Activated T-cell treated with anti-CD3 and anti-CD28 coated beads, Interleukin-2, amount 50 U/mL, for 24 hours (primary cell): Measurements from ENCODE around the gene TSPOAP1.

Source experiments
- DNase-seq: peaks from one replicate; pipeline ENCODE4 v3.0.0-alpha.2; 2020
- H3K27ac Mint-ChIP-seq: 2 replicates; pipeline ENCODE4 v1.8.0; 2020; ENCODE audit warnings: mild to moderate bottlenecking, mixed read lengths
- H3K27me3 Mint-ChIP-seq: 2 replicates; pipeline ENCODE4 v1.8.0; 2020; ENCODE audit warnings: mixed read lengths
- H3K36me3 Mint-ChIP-seq: 2 replicates; pipeline ENCODE4 v1.8.0; 2020; ENCODE audit warnings: low read depth, mixed read lengths
- H3K4me1 Mint-ChIP-seq: 2 replicates; pipeline ENCODE4 v1.8.0; 2020; ENCODE audit warnings: low read depth, mixed read lengths
- H3K4me3 Mint-ChIP-seq: 2 replicates; pipeline ENCODE4 v1.8.0; 2020; ENCODE audit warnings: mild to moderate bottlenecking, moderate library complexity, mixed read lengths
- H3K9me3 Mint-ChIP-seq: 2 replicates; pipeline ENCODE4 v1.8.0; 2020; ENCODE audit warnings: mixed read lengths

Gene TSPOAP1

DNA sequence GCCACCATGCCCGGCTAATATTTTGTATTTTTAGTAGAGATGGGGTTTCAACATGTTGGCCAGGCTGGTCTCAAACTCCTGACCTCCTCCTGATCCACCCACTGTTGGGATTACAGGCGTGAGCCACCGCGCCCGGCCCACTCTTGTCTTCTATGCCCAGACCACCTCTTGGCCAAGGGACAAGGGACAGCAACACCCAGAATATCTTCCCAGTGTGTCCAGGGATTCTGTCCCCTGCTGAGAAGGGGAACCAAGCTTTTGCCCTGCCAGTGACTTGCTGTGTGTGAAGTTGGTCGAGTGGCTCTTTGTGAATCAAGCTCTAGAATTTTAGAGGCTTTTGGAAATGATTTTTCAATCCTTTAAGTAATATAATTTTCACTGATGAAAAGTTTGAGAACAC lies 46.2 kb downstream of the TSPOAP1 start:
- no peak overlapping the region for H3K4me3 Mint-ChIP-seq
- H3K4me1 Mint-ChIP-seq = peaks cover 4% of the 10 kb centered on the region
- no peaks in the 10 kb centered on the region for H3K36me3 Mint-ChIP-seq
- H3K27me3 Mint-ChIP-seq = peaks cover 36% of the 10 kb centered on the region
- no peak overlapping the region for H3K27ac Mint-ChIP-seq
- no peaks in the 10 kb centered on the region for H3K9me3 Mint-ChIP-seq
- DNase-seq = no peak

- no peak for DNase-seq
- Mint-ChIP-seq H3K27ac (no peak overlapping the region), H3K4me1 (peaks cover 4% of the 10 kb centered on the region), H3K4me3 (no peak overlapping the region), H3K27me3 (peaks cover 33% of the 10 kb centered on the region), H3K9me3 (no peaks in the 10 kb centered on the region), H3K36me3 (no peaks in the 10 kb centered on the region)
Observed at GRCh38 chr17:58281511-58282011, 47.0 kb downstream of the TSPOAP1 start.

GRCh38 chr17:58280480-58281217 lies 47.9 kb downstream of the TSPOAP1 start, which contains the start of gene MPO:
Gene MPO (minus strand): TSS chr17:58280935. CDS start chr17:58280758, 177 bp downstream.
- H3K27me3 Mint-ChIP-seq = peaks cover 33% of the 10 kb centered on the region
- no peak within 1 kb of the TSS for H3K27ac Mint-ChIP-seq

DNA sequence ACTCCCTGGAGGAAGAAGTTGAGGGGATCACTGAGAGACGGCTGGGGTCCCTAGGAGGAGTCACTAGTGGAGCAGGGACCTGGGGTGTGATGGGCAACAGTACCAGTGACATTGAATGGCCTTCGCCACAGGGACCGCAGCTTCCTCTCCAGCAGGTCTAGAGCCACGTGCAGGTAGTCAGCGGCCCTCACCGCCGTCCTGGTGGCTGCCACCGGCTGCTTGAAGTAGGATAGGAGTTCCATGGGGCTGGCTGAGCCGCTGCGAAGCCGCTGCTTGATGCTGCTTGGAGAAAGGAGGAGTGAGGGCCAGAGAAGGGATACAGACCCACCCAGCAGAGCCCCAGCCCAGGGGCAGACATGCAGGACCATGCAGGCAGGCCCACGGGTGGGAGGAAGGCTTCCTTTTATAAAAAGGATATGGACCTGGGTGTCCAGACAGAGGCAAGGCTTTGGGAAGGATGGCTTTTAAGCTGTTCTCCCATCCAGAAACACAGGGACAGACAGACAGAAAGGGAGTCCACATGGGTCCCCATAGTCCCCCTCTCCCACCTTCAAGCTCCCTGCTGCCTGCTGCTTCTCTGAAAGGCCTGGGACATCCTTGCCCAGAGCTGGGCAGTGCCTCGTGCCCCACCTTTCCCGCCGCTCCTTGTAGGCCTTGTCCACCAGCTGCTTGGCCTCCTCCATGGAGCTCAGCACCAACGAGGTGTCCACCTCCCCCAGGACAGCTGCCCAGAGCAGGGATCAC lies 48.7 kb downstream of the TSPOAP1 start:
- H3K27ac Mint-ChIP-seq = no peak overlapping the region
- H3K27me3 Mint-ChIP-seq = peaks cover 33% of the 10 kb centered on the region
- H3K4me1 Mint-ChIP-seq = peaks cover 4% of the 10 kb centered on the region
- DNase-seq = no peak
- H3K4me3 Mint-ChIP-seq = no peak overlapping the region
- no peaks in the 10 kb centered on the region for H3K36me3 Mint-ChIP-seq
- H3K9me3 Mint-ChIP-seq = no peaks in the 10 kb centered on the region

More at GRCh38 chr17:58280480-58281217, 47.9 kb downstream of the TSPOAP1 start, which contains the start of gene MPO:
- no peaks in the 10 kb centered on the region for H3K36me3 Mint-ChIP-seq
- peaks cover 4% of the 10 kb centered on the region for H3K4me1 Mint-ChIP-seq
- no peaks in the 10 kb centered on the region for H3K9me3 Mint-ChIP-seq
- DNase-seq = no peak
- H3K4me3 Mint-ChIP-seq = no peak within 1 kb of the TSS

- no peak for DNase-seq
- H3K4me3 Mint-ChIP-seq = no peak overlapping the region
- no peak overlapping the region for H3K27ac Mint-ChIP-seq
- H3K36me3 Mint-ChIP-seq = no peaks in the 10 kb centered on the region
- peaks cover 33% of the 10 kb centered on the region for H3K27me3 Mint-ChIP-seq
- peaks cover 4% of the 10 kb centered on the region for H3K4me1 Mint-ChIP-seq
- H3K9me3 Mint-ChIP-seq = no peaks in the 10 kb centered on the region
Observed at GRCh38 chr17:58279016-58279711, 49.4 kb downstream of the TSPOAP1 start.

DNA sequence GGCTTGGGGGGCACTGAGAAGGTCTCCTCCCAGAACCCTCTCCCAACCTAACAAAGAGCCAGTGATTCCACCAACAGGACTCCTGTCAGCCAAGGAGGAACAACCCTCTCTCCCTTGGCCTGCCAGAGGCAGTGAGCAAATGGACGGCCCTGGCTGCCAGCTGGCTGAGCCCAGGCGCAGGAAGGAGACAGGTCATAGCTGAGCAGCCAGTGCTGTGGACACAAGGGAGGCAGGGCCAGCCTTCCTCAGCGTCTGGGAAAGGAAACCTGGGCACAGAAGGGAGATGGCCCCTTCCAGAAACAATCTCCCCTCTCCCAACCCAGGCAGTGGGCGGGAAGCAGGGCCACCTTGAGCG lies 50.0 kb downstream of the TSPOAP1 start:
- no peaks in the 10 kb centered on the region for H3K9me3 Mint-ChIP-seq
- no peak for DNase-seq
- no peak overlapping the region for H3K4me3 Mint-ChIP-seq
- H3K4me1 Mint-ChIP-seq = peaks cover 6% of the 10 kb centered on the region
- no peaks in the 10 kb centered on the region for H3K36me3 Mint-ChIP-seq
- no peak overlapping the region for H3K27ac Mint-ChIP-seq
- peaks cover 32% of the 10 kb centered on the region for H3K27me3 Mint-ChIP-seq

DNA sequence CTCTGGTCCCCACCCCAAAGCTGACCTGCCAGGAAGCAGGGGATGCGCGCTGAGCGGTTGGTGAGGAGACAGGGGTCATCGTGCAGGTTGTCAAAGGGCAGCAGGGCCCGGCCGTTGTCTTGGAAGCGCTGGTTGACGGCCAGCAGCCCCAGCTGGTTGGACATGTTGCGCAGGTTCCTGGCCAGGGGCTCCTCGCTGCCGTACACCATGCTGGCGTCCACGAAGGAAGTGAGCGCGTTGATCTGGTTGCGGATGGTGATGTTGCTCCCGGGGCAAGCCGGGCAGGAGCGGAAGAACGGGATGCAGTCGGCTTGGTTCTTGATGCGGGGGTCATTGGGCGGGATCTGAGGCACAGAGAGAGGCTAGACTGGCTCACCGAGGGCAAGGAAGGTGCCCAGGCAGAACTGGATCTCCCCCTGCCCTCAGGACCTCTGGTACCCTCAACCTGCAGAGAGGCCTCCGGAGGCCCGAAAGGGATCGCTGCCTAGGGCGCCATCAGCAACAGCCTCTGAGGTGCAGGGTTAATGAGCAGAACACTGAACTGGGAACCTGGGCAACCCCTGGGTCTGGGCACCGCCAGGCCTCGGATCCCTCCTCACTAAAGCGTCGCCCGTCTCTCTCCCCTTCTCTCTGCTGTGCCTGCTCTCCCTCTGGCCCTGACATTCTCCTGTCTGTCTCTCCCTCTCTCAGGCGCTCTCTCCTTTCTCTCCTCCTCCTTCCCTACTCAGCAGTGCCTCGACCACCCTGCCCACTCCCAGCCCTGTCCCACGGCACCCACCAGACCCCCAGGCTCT lies 50.6 kb downstream of the TSPOAP1 start:
- H3K9me3 Mint-ChIP-seq = no peaks in the 10 kb centered on the region
- DNase-seq = no peak
- H3K27me3 Mint-ChIP-seq = peaks cover 31% of the 10 kb centered on the region
- no peak overlapping the region for H3K4me3 Mint-ChIP-seq
- H3K36me3 Mint-ChIP-seq = no peaks in the 10 kb centered on the region
- peaks cover 12% of the 10 kb centered on the region for H3K4me1 Mint-ChIP-seq
- H3K27ac Mint-ChIP-seq = no peak overlapping the region

- Mint-ChIP-seq H3K4me1 (peaks cover 12% of the 10 kb centered on the region), H3K9me3 (no peaks in the 10 kb centered on the region), H3K27me3 (peaks cover 31% of the 10 kb centered on the region), H3K36me3 (no peaks in the 10 kb centered on the region), H3K27ac (no peak overlapping the region), H3K4me3 (no peak overlapping the region)
- no peak for DNase-seq
Observed at GRCh38 chr17:58277107-58277801, 51.3 kb downstream of the TSPOAP1 start.

GRCh38 chr17:58276423-58276822 lies 52.2 kb downstream of the TSPOAP1 start:
- no peak for DNase-seq
- H3K36me3 Mint-ChIP-seq = no peaks in the 10 kb centered on the region
- H3K4me1 Mint-ChIP-seq = peaks cover 12% of the 10 kb centered on the region
- H3K27me3 Mint-ChIP-seq = peaks cover 31% of the 10 kb centered on the region
- H3K9me3 Mint-ChIP-seq = no peaks in the 10 kb centered on the region
- no peak overlapping the region for H3K27ac Mint-ChIP-seq
- H3K4me3 Mint-ChIP-seq = no peak overlapping the region

GRCh38 chr17:58275417-58275816 lies 53.2 kb downstream of the TSPOAP1 start:
- Mint-ChIP-seq H3K4me3 (no peak overlapping the region), H3K27me3 (peaks cover 26% of the 10 kb centered on the region), H3K36me3 (no peaks in the 10 kb centered on the region), H3K27ac (no peak overlapping the region), H3K9me3 (no peaks in the 10 kb centered on the region), H3K4me1 (peaks cover 12% of the 10 kb centered on the region)
- no peak for DNase-seq

DNA sequence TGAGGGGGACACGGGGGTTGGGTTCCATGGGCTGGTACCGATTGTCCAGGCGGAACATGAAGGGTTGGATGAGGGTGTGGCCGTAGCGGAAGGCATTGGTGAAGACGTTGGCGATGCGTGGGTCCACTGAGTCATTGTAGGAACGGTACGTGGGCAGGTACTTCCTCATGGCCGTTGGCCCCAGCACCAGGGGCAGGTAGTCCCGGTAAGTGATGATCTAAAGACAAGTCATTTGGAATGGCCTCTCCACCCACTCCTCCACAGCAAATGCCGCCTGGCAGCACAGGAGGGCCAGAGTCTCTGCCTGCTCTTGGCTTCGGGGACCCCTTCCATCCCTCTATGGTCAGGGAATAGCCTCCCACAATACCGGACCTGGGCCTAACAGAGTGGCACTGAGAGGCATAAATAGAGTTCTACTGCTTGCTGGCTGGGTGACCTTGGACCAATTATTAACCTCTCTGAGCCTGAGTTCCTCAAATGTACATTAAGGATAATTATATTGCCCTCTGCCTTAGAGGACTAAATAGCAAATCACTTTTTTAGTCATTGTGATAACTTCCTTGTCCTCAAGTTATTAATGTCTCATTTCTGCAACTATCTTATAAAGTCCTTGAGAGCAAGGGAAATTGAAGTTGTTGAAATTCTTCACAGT lies 55.0 kb downstream of the TSPOAP1 start:
- DNase-seq = no peak
- Mint-ChIP-seq H3K36me3 (no peaks in the 10 kb centered on the region), H3K27me3 (peaks cover 10% of the 10 kb centered on the region), H3K4me1 (peaks cover 8% of the 10 kb centered on the region), H3K9me3 (no peaks in the 10 kb centered on the region), H3K4me3 (no peak overlapping the region), H3K27ac (no peak overlapping the region)

- H3K4me1 Mint-ChIP-seq = peaks cover 8% of the 10 kb centered on the region
- no peaks in the 10 kb centered on the region for H3K36me3 Mint-ChIP-seq
- no peaks in the 10 kb centered on the region for H3K9me3 Mint-ChIP-seq
- H3K4me3 Mint-ChIP-seq = no peak overlapping the region
- no peak overlapping the region for H3K27ac Mint-ChIP-seq
- no peak for DNase-seq
- peaks cover 5% of the 10 kb centered on the region for H3K27me3 Mint-ChIP-seq
Observed at GRCh38 chr17:58272367-58273280, 56.0 kb downstream of the TSPOAP1 start.
